GM19043 (cell line): Measurements from ENCODE around the gene OTOP2.

ENCODE experiments used
- ATAC-seq: cut with Tn5 transposase; IDR thresholded peaks from one replicate; pipeline ENCODE4 v1.9.1; 2021; ENCODE audit warnings: low read depth; ENCODE audit not compliant: unreplicated experiment

OTOP2 gene

DNA sequence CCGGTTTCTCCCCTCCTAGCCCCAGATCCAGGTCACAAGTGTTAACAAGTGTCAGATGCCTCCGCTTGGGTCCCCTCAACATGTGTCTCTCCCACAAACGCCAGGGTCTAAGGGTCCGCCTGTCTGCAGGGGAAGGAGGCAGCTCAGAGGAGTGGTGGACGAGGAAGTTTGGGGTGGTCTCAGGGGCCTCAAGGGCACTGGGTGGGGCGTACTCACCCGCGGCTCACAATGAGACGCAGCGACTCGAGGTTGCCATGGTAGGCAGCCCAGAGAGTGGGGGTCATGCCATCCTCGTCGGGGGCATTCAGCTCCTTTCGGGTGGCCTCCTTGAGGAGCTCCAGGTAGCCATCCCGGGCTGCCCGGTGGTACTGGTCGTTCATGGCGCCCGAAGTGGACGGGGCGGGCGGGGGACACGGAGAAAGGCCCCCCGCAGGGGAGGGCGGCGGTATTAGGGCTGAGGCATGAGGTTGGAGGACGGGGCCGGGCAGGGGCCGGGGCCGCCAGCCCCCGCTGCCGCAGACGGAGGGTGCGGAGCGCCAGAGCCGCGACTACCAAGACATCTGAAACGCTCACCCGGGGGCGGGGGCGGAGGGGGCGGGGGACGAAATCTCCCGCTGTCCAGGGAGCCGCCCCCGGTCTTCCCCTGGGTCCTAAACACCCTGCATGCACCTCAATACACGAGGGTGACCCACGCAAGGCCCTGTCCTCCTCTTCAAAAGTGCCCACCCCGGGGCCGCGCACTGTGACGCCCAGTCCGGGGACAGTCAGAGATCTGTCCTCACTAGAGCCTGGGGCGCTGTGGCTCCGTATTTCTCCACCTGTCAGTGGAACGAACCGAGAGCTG, 1.2 kb upstream of the OTOP2 start, which contains the start of gene USH1G:
Gene USH1G, minus strand, starts transcription at position 562 of the 844 bp plus-strand sequence. Its CDS starts 182 bp downstream, at position 380.
- no peak for ATAC-seq

DNA sequence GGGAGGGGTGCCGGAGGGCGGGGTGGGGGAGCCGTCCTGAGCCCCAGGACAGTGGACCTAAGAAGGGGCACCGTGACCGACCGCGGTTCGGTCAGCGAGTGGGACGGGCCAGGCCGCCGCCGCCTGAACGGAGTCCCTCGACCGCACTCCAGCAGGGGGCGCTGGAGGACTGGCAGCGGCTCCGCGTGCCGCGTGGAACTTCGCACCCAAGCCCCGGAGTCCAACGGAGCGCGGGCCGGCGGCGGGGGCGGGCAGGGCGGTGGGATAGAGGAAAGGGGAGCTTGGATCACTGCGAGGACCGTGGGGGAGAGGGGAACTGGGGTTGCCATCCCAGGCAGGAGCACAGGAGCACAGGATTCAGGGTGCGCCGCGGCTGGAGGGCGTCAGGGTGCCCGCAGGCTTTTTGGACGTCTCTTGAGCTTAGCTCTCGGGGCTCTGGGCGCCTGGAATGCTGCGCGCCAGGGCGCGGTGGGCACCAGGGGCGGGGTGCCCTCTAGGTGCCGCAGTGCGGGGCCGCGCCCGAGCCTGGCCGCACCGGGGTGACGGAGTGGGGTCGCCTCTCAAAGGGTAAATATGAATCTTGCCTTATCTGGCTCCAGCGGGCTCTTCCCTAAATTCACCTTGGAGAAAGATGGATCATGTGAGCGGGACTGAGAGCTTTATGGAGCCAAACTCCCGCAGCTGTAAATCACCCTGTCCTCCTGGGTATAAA, 379 bp upstream of the OTOP2 start:
- no peak for ATAC-seq

- ATAC-seq = no peak
Observed at GRCh38 chr17:74925242-74925641, 1.2 kb downstream of the OTOP2 start.

DNA sequence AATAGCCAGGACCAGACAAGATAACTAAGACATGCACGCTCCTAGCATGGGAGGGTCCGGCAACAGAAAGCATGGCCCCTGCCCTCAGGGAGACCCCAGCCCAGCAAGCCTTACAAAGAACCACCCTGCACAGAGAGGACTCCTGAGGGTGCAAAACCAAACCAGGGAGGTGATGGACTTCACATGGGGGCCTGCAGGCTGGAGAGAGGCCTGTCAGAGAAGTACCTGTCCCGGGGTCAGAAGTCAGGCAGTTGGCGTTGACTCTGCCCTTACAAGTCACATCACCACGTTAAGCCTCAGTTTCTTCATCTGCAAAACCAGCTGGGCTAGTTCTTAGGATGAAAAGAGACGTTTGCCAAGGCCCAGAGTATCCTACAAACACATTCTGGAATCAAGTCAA, 4.7 kb downstream of the OTOP2 start:
- no peak for ATAC-seq

DNA sequence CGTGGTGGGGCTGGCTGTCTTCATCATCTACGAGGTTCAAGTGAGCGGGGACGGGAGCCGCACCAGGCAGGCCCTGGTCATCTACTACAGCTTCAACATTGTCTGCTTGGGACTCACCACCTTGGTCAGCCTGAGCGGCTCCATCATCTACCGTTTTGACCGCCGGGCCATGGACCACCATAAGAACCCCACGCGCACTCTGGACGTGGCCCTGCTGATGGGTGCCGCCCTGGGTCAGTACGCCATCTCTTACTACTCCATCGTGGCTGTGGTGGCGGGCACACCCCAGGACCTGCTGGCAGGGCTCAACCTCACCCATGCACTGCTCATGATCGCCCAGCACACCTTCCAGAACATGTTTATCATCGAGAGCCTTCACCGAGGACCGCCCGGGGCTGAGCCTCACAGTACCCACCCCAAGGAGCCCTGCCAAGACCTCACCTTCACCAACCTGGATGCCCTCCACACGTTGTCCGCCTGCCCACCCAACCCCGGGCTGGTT, 6.5 kb downstream of the OTOP2 start:
- ATAC-seq = no peak

- no peak for ATAC-seq
Observed at GRCh38 chr17:74935048-74935447, 11.0 kb downstream of the OTOP2 start.

- ATAC-seq = no peak
Observed at GRCh38 chr17:74935585-74936469, 11.8 kb downstream of the OTOP2 start, which contains the start of gene OTOP3. TSS of gene OTOP3 (plus strand) at chr17:74935898. CDS start at chr17:74935922, 24 bp downstream.

- no peak for ATAC-seq
Observed at GRCh38 chr17:74936470-74936799, 12.4 kb downstream of the OTOP2 start.

DNA sequence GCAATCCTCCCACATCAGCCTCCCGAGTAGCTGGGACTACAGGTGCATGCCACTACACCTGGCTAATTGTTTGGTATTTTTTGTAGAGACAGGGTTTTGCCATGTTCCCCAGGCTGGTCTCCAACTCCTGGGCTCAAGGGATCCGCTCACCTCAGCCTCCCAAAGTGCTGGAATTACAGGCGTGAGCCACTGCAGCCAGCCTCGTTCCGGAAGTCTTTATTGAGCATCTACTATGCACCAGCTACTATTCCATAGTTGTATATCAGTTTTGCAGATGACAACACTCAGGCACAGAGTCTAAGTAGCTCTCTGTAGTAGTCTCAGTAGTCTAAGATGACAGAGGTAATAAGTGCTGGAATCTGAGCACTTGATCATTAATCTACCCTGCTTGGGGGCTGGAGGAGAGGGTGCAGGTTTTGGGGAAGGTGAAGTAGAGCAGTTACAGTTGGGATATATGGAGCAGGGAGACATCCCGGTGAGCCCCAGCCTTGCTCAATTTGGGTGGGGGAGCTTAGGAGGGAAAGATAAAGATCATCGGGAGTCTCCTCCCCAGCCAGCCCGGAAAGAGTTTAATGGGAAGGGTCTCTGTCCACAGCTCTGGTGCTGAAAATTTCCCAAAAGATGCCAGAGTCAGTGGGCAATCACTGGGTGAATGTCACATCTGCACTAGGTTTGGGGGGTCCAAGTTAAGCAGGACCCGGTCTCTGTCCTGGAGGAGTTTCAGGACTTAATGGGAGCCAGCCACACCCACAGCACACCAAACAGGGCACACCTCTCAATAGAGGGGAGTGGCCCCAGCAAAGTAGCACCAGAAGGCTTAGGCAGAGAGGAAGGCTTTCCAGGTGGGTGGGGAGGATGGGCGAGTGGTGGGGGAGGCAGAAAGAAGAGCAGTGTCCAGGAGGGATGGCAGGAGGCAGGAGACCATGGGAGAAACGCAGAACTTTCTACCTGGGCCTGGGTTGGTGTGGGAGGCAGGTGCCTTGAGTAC, 13.3 kb downstream of the OTOP2 start:
- ATAC-seq = no peak

- ATAC-seq = no peak
Observed at GRCh38 chr17:74938194-74938950, 14.3 kb downstream of the OTOP2 start.

GRCh38 chr17:74939534-74939933, 15.5 kb downstream of the OTOP2 start:
- no peak for ATAC-seq

GRCh38 chr17:74941128-74941725, 17.2 kb downstream of the OTOP2 start:
- ATAC-seq = no peak

DNA sequence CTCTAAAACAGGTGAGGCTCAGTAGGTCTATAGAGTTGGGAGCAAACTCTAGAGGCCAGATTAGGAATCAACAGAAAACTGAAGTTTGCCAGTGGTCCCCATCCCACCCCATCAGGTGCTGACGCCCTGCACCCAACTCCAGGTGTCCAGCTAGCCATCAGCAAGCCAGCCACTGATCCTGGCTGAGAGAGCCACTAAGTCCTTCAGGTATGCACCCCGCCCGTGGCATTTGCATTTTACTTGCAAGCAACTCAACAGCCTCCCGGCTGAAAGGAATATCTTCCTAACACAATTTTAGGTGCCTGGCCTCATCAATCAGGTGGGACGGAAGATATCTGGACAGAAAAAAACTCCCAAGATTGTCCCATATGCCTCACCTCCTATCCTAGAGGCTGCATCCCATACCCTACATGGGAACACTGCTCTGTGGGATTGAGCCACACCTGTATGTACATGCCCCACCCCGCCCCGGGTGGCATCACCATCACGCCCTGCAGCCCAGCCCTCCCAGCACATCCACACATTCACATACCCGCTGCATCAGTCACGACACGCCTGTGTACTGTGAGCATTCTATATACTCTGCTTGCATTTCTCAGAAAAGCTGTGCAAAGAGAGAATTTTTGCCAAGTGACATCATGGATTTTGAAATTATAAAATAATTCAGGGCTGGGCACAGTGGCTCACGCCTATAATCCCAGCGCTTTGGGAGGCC, 19.9 kb downstream of the OTOP2 start:
- no peak for ATAC-seq

- ATAC-seq = no peak
Observed at GRCh38 chr17:74945543-74945942, 21.5 kb downstream of the OTOP2 start.

- no peak for ATAC-seq
Observed at GRCh38 chr17:74946641-74947040, 22.6 kb downstream of the OTOP2 start.

DNA sequence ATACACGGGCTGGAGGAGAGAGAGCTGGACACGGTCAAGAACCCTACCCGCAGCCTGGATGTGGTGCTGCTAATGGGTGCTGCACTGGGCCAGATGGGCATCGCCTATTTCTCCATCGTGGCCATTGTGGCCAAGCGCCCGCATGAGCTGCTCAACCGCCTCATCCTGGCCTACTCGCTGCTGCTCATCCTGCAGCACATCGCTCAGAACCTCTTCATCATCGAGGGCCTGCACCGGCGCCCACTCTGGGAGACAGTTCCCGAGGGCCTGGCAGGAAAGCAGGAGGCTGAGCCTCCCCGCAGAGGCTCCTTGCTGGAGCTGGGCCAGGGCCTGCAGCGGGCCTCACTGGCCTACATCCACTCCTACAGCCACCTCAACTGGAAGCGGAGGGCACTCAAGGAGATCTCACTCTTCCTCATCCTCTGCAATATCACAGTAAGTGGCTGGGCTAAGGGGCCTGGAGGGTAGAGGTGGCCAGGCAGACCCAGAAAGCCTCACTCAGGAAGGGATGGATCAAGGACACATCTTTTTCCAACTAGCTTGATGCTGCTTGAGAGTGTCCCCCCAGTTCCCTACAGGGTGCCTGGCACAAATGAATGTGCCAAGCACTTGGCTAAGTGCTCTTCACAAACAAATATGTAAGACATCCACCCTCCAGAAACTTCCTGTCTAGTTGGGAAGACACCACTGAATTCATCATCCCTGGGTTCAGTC, 23.1 kb downstream of the OTOP2 start:
- no peak for ATAC-seq

- no peak for ATAC-seq
Observed at GRCh38 chr17:74949455-74950115, 25.5 kb downstream of the OTOP2 start.
